Gastroesophageal sphincter (tissue), 4 donors: ENCODE measurements around the gene LEMD1. TPM values are rescaled to one million over a fixed set of nuclear protein-coding genes. Genes with fewer than 3 reads are reported as not detected.
A peak's percentile ranks its signal among the peaks of the same experiment; 100 is the strongest.

Source experiments
- ATAC-seq: fragments of 150-250 bp; one replicate; pipeline ENCODE4 v1.9.1; 2016; ENCODE audit warnings: mild to moderate bottlenecking, moderate library complexity
- H3K27ac ChIP-seq, 4 donors: fragments of 200-600 bp; sonication (generic) in 3 of 4; 1 replicate in 3 of 4; 2 replicates in 1 of 4; pipeline ENCODE4 v1.5.1; 2016 to 2019
- H3K27me3 ChIP-seq: fragments of 200-600 bp; sonication (generic); one replicate; pipeline ENCODE4 v1.5.1; 2019
- H3K36me3 ChIP-seq, 2 donors: fragments of 200-600 bp; sonication (generic); one replicate each; pipeline ENCODE4 v1.5.1; 2019; ENCODE audit warnings: control low read depth in 1 of 2
- H3K4me1 ChIP-seq, 3 donors: fragments of 200-600 bp; sonication (generic); 1 replicate in 2 of 3; 2 replicates in 1 of 3; pipeline ENCODE4 v1.5.1; 2016 to 2019; ENCODE audit warnings: control low read depth in 2 of 3
- H3K4me3 ChIP-seq, 2 donors: fragments of 200-600 bp; sonication (generic); one replicate each; pipeline ENCODE4 v1.5.1; 2019; ENCODE audit warnings: mild to moderate bottlenecking in 1 of 2, moderate library complexity in 1 of 2
- H3K9me3 ChIP-seq, 3 donors: fragments of 200-600 bp; sonication (generic); one replicate each; pipeline ENCODE4 v1.5.1; 2017 to 2019; ENCODE audit warnings: control low read depth in 2 of 3
- CTCF ChIP-seq, 4 experiments: fragments of 200-600 bp in 2 of 4; fragments of 450-650 bp in 2 of 4; sonication (generic) in 1 of 4; IDR thresholded peaks; one replicate each; pipeline ENCODE4 v1.5.1; 2017 to 2019; ENCODE audit warnings: antibody characterized with exemption in 4 of 4, mild to moderate bottlenecking in 2 of 4, moderate library complexity in 2 of 4
- EP300 ChIP-seq: sonication (generic); formaldehyde crosslinking; IDR thresholded peaks from one replicate; pipeline ENCODE4 v1.6.1; 2017; ENCODE audit warnings: antibody characterized with exemption, mild to moderate bottlenecking
- POLR2A ChIP-seq, 2 donors: fragments of 450-650 bp; IDR thresholded peaks; one replicate each; pipeline ENCODE4 v1.6.1; 2017; ENCODE audit warnings: antibody characterized with exemption in 2 of 2, mild to moderate bottlenecking in 2 of 2, moderate library complexity in 1 of 2
- POLR2AphosphoS5 ChIP-seq: sonication (generic); formaldehyde crosslinking; IDR thresholded peaks from one replicate; pipeline ENCODE4 v1.6.1; 2017; ENCODE audit warnings: antibody characterized with exemption
- WGBS, 2 donors: methylation state at CpG; one replicate each; pipeline ENCODE4 v1.1.5; 2018; ENCODE audit warnings: low coverage in 1 of 2; 5-methylcytosine and 5-hydroxymethylcytosine counted together
- total RNA-seq, 4 donors: library from RNA; depleted of rRNA; stranded (reverse); fragments of >200 nt; gene quantifications; one replicate each; pipeline ENCODE4 v1.1.0, GENCODE V29; 2016

The LEMD1 gene
- total RNA-seq, 4 donors from 2014 or later = not detected

DNA sequence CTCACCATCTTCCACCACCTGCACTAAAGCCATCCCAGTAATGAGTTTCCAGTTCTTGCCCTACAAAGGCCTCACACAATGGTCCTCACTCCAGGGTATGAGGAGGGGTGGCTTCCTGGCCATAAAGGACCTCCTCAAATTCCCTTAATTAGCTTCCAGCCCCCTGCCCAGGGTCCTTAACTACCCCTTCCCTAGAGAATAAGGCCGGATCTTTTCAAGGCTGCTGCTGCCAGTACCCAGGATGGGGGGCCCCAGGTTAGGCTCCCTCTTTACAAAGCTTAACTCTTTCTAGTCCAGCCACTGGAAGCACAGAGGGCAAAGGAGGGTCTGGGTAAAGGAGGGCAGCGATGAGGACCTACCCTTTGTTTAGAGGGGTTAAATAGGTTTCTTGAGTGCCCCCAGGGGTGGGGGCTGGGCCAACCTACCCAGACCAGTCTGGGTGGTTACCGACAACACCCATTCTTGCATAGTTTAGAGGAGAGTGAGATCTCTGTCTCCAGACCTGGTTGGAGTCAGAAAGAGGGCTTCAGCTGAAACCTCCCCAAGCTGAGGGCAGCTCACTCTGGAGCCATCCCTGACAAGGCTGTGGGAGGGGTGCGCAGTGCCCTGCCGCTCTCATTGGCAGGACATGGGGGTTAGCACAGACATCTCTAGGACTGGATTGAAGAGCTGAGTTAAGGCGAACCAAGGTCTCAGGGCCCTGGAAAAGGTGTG is 26.8 kb upstream of the LEMD1 start:
- Histone ChIP-seq H3K27me3 (peaks cover 44% of the 10 kb centered on the region), H3K4me3 (no peak overlapping the region), H3K36me3 (no peaks in the 10 kb centered on the region), H3K27ac (no peak overlapping the region), H3K4me1 (peaks cover 0 to 31% (median 5%) of the 10 kb centered on the region in 3 donors), H3K9me3 (no peaks in the 10 kb centered on the region)
- ATAC-seq = no peak
- WGBS, 2 donors = 90% methylated on average over 2 of the region's 6 CpGs; no CpG with 5 or more reads in 1 of the 2 donors
- no peak for TF ChIP-seq EP300
- TF ChIP-seq POLR2AphosphoS5 = no peak
- no peak for TF ChIP-seq POLR2A (IDR thresholded peaks at IDR 0.05)
- no peak for TF ChIP-seq CTCF (IDR thresholded peaks at IDR 0.05)

DNA sequence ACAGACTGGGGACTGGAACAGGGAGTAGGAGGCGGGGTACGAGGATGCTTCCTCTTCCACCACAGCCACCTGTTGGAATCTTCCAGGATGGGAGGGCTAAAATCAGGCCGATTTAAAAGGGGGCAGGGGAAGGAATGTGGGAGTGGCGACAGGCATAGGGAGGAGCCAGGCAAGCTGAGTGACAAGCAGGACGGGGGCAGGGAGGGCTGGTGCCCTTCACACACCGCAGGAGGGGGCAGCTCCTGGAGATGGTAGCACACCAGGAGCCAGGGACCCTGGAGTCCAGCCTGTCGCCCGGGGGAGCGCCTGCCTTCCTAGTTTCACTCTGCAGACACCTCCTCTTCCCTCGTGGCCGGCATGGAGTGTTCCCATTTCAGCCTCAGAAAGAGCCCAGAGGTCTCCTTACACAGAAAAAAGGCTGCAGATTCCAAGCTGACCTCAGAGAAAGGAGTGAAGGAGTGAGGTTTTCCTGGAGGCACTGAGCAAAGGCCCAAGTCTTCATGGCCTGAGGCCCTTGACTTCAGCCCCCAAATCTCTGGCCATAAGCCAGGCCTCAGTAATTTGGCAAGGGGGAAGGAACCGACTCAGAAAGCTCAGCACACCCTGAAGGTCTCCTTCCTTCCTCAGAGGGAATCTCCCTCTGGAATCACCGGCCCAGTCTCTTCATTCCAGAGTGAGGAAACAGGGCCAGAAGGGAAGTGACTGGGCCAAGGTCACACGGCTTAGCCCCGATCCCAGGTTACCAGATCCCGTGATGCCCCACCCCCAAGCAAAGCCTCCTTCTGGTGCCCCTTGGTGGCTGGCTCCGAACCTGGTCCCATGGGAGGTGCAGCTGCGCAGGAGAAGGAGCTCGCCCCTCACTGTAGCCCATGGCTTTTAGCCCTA is 25.8 kb upstream of the LEMD1 start:
- Histone ChIP-seq H3K36me3 (no peaks in the 10 kb centered on the region), H3K27ac (no peak overlapping the region), H3K4me3 (no peak overlapping the region), H3K27me3 (peaks cover 34% of the 10 kb centered on the region), H3K4me1 (peaks cover 0 to 39% (median 5%) of the 10 kb centered on the region in 3 donors), H3K9me3 (no peaks in the 10 kb centered on the region)
- ATAC-seq = no peak
- no peak for TF ChIP-seq EP300
- TF ChIP-seq POLR2AphosphoS5 = no peak
- TF ChIP-seq POLR2A (IDR thresholded peaks at IDR 0.05) = no peak
- TF ChIP-seq CTCF (IDR thresholded peaks at IDR 0.05) = no peak
- WGBS, 2 donors = 38 to 56% methylated on average over 5 to 9 of the region's 19 CpGs

DNA sequence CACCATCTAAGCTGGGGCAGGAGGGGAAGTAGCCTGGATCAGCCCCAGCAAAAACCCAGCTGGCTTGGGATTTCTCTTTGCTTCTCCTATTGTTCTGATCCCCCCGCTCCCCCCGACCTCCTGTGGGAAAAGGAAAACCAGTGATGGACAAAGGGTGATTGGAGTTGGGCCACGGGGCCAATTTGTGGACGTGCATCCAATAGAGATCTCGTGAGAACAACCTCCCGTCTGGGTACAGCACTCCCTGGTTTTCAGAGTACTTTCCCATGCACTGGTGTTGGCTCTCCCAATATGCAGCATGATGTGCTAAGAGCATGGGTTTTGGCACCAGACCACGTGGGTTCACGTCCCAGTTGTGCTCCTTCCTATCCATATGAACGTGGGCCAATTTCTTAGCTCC is 25.0 kb upstream of the LEMD1 start:
- no peak for ATAC-seq
- Histone ChIP-seq H3K27ac (no peak overlapping the region), H3K27me3 (peaks cover 26% of the 10 kb centered on the region), H3K4me1 (peaks cover 0 to 48% (median 5%) of the 10 kb centered on the region in 3 donors), H3K36me3 (no peaks in the 10 kb centered on the region), H3K4me3 (no peak overlapping the region), H3K9me3 (no peaks in the 10 kb centered on the region)
- TF ChIP-seq EP300 = no peak
- no peak for TF ChIP-seq POLR2AphosphoS5
- TF ChIP-seq POLR2A (IDR thresholded peaks at IDR 0.05) = no peak
- TF ChIP-seq CTCF (IDR thresholded peaks at IDR 0.05) = no peak
- 33% methylated on average over 1 of the region's 9 CpGs; no CpG with 5 or more reads in 1 of the 2 donors for WGBS, 2 donors

- Histone ChIP-seq H3K9me3 (no peaks in the 10 kb centered on the region), H3K36me3 (no peaks in the 10 kb centered on the region), H3K27me3 (peaks cover 15% of the 10 kb centered on the region), H3K4me1 (peaks cover 0 to 60% (median 5%) of the 10 kb centered on the region in 3 donors), H3K4me3 (peak overlapping the region in 1 of 2 donors; percentile 53), H3K27ac (peak overlapping the region in 3 of 4 donors; percentile 63 to 70 (median 69))
- WGBS, 2 donors = 42 to 67% methylated on average over 5 of the region's 5 CpGs
- no peak for TF ChIP-seq EP300
- TF ChIP-seq POLR2AphosphoS5 = no peak
- no peak for TF ChIP-seq CTCF (IDR thresholded peaks at IDR 0.05)
- no peak for TF ChIP-seq POLR2A (IDR thresholded peaks at IDR 0.05)
- ATAC-seq = no peak
Observed at GRCh38 chr1:205445646-205445935, 23.7 kb upstream of the LEMD1 start.
